ENCODE data around the gene LAMA1.

GRCh38 chr18:7072593-7072992, 45.0 kb downstream of the LAMA1 start:
- no peak for TF ChIP-seq CTCF (conservative IDR thresholded peaks at IDR 0.05)
- no peak for TF ChIP-seq ZFX (IDR thresholded peaks at IDR 0.05)
